Measurements from ENCODE around the gene MTA1.

MTA1 gene

GRCh38 chr14:105498430-105499255 lies 79.0 kb downstream of the MTA1 start:
- TF ChIP-seq JUND (IDR thresholded peaks at IDR 0.05; ENCODE audit: low read depth) = no peak
- in situ Hi-C loops (cut with HindIII; ENCODE audit: low pct_unique_long_range_greater_than_20kb, low sequenced_read_pairs) = no loop called here
- DNase-seq (ENCODE audit: low read depth in 1 of 2, low spot score in 1 of 2) = no peak

GRCh38 chr14:105499256-105500035 lies 79.8 kb downstream of the MTA1 start:
- DNase-seq (ENCODE audit: low read depth in 1 of 2, low spot score in 1 of 2) = no peak
- TF ChIP-seq JUND (IDR thresholded peaks at IDR 0.05; ENCODE audit: low read depth) = no peak
- in situ Hi-C loops (cut with HindIII; ENCODE audit: low pct_unique_long_range_greater_than_20kb, low sequenced_read_pairs) = no loop called here

DNA sequence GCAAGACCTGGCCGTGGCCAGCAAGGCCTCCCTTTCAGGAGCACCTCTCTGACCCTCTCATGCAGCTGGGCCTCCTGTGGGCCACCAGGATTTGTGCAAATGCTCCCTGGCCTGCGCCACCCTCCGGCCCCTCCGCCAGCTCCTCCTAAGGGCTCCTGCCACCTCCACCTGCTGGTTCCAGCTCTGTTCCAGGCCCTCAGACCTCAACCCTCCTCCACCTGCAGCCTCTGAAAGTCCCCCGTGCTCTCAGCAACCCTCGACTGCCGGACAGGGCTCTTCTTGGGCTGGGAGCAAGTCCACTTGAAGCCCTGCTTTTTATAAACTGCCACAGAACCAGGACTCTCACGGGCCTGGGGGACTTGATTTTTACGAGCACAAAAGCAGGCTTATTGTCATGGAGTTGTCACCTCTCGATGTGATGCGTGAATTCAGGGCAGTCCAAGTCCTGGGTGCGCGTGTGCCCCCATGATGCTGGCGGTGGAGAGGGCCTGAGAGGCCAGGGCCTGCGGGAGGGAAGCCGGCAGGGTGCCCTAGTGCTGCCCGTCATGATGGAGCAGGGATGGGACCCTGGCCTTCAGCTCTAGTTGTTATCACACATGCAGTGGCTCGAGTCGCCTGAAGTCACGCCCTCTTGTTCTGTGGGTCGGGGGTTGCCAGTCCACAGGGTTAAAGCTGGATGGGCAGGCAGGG lies 80.6 kb downstream of the MTA1 start:
- no peak for TF ChIP-seq JUND (IDR thresholded peaks at IDR 0.05; ENCODE audit: low read depth)

DNA sequence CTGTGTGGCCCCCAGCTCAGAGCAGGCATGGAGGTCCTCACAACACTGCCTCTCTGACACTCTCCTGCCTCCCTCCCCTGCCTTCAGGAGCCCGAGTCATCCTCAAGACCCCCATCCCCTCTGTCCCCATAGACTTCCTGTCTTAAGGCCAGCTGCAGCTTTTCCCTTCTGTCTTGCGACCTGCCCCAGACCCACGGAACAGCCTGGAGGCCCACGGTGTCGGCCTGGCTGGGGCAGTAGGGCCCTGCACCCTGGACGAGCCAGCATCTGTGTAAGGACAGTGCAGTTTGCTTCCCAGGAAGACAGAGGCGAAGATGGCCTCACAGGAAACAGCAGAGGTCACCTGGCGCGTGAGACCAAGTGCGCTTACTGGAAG lies 81.1 kb downstream of the MTA1 start:
- no peak for TF ChIP-seq JUND (IDR thresholded peaks at IDR 0.05; ENCODE audit: low read depth)
- DNase-seq (ENCODE audit: low read depth in 1 of 2, low spot score in 1 of 2) = no peak
- in situ Hi-C loops (cut with HindIII; ENCODE audit: low pct_unique_long_range_greater_than_20kb, low sequenced_read_pairs) = no loop called here

More for the DNA sequence above, 80.6 kb downstream of the MTA1 start:
- in situ Hi-C loops (cut with HindIII; ENCODE audit: low pct_unique_long_range_greater_than_20kb, low sequenced_read_pairs) = no loop called here
- DNase-seq (ENCODE audit: low read depth in 1 of 2, low spot score in 1 of 2) = no peak

GRCh38 chr14:105501504-105502291 lies 82.1 kb downstream of the MTA1 start:
- DNase-seq (ENCODE audit: low read depth in 1 of 2, low spot score in 1 of 2) = no peak
- in situ Hi-C loops (cut with HindIII; ENCODE audit: low pct_unique_long_range_greater_than_20kb, low sequenced_read_pairs) = no loop called here
- no peak for TF ChIP-seq JUND (IDR thresholded peaks at IDR 0.05; ENCODE audit: low read depth)

- TF ChIP-seq JUND (IDR thresholded peaks at IDR 0.05; ENCODE audit: low read depth) = no peak
- no peak for DNase-seq (ENCODE audit: low read depth in 1 of 2, low spot score in 1 of 2)
- in situ Hi-C loops (cut with HindIII; ENCODE audit: low pct_unique_long_range_greater_than_20kb, low sequenced_read_pairs) = no loop called here
Observed at GRCh38 chr14:105502446-105503295, 83.0 kb downstream of the MTA1 start.

DNA sequence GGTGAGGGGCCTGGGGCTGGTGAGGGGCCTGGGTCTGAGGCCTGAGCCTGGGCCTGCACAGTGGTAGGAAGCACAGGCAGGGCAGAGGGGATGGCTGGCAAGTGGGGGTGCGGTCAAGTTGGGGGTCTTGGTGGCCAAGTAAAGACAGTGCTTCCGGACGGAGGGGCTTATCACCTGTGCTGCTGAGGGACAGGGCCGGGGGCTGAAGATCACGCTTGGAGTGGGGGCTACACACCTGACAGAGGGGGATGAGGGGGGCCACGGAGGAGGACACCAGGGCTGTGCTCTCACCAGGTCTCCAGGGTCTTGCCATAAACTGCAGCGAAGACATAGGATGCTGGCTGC lies 83.6 kb downstream of the MTA1 start:
- DNase-seq (ENCODE audit: low read depth in 1 of 2, low spot score in 1 of 2) = no peak
- in situ Hi-C loops (cut with HindIII; ENCODE audit: low pct_unique_long_range_greater_than_20kb, low sequenced_read_pairs) = no loop called here
- no peak for TF ChIP-seq JUND (IDR thresholded peaks at IDR 0.05; ENCODE audit: low read depth)

DNA sequence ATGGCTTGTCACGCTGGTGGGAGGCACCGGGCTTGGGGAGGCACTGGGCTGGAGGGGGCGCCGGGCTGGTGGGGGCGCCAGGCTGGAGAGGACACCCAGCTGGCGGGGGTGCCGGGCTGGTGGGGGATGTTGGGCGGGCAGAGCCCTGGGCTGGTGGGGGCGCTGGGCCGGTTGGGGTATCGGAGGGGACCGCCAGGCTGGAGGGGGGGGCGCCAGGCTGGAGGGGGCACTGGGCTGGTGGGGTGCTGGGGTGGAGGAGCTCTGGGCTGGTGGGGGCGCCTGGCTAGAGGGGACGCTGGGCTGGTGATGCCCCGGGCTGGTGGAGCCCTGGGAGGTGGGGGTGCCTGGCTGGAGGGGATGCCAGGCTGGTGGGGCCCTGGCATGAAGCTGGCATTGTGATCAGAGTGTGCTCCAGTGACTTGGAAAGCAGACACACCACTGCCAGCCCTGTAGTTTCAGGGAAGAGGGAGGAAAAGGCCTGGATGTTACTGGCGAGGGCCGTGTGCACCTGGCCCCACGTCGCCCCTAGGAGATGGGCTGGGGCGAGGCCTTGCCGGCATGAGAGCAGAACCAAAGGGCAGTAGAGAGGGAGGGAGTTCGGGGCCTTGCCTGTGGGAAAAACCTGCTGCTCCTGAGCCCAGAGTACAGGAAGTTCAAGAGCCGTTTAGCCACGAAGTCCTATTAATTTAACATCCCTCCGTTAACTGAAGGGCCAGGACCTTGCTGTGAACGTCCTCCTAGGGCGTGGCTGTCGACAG lies 84.5 kb downstream of the MTA1 start:
- in situ Hi-C loops (cut with HindIII; ENCODE audit: low pct_unique_long_range_greater_than_20kb, low sequenced_read_pairs) = no loop called here
- no peak for DNase-seq (ENCODE audit: low read depth in 1 of 2, low spot score in 1 of 2)
- TF ChIP-seq JUND (IDR thresholded peaks at IDR 0.05; ENCODE audit: low read depth) = no peak

DNA sequence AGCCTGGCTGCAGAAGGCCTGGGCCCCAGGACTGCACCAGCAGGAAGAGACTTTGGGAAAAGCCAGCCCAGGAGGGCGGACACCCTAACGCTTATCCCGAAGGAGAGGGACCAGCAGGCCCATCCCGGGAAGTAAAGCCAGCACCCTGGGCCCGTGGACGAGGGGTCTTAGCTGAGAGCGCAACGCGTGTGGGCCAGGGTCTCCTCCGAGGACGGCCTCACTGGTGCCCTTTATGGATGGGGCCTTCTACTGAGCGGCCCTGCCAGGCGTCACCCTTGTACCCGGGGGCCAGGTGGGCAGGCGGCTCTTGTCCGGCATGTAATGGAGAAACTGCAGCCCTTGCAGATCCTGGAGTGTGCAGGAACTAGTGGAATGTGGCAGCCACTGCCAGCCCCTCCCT lies 85.5 kb downstream of the MTA1 start:
- no peak for TF ChIP-seq JUND (IDR thresholded peaks at IDR 0.05; ENCODE audit: low read depth)
- in situ Hi-C loops (cut with HindIII; ENCODE audit: low pct_unique_long_range_greater_than_20kb, low sequenced_read_pairs) = no loop called here
- no peak for DNase-seq (ENCODE audit: low read depth in 1 of 2, low spot score in 1 of 2)

DNA sequence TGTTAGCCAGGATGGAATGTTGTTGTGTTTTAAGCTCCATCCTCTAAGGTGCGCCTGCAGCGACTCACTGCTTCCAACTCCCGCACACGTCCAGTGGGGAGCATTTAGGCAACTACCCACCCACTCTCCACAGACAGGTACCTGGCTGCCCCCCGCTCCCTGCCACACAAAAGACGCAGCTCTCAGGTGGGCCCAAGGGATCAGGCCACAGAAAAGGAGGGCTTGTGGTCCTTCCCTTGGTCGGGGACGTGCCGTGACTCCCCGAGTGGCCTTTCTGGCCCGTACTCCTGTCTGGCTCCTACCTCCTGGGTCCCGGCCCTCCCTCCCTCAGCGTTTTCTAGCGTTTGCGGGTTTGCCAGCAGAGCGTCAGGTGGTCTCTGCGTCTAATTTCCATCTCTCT lies 87.6 kb downstream of the MTA1 start:
- DNase-seq (ENCODE audit: low read depth in 1 of 2, low spot score in 1 of 2) = no peak

DNA sequence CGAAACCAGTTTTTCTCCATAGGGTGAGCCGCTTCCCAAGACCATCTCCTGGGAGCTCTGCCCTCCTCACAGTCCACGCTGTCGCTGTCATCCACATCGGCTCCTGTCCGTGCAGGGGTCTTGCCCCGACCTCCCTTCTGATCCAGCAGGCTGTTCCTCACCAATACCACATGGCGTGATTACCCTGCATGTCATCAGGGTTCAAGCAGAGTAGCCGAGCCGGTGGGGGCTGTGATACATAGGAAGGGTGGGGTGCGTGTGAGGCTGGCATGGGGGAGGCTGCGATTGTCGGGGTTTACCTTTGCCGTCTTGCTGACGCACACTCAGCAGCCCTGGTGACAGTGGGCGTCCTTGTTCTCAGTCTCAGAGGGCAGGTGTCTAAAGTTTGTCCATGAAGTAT lies 88.4 kb downstream of the MTA1 start:
- in situ Hi-C loops (cut with HindIII; ENCODE audit: low pct_unique_long_range_greater_than_20kb, low sequenced_read_pairs) = no loop called here
- no peak for TF ChIP-seq JUND (IDR thresholded peaks at IDR 0.05; ENCODE audit: low read depth)
- no peak for DNase-seq (ENCODE audit: low read depth in 1 of 2, low spot score in 1 of 2)

More for the DNA sequence above, 87.6 kb downstream of the MTA1 start:
- no peak for TF ChIP-seq JUND (IDR thresholded peaks at IDR 0.05; ENCODE audit: low read depth)
- in situ Hi-C loops (cut with HindIII; ENCODE audit: low pct_unique_long_range_greater_than_20kb, low sequenced_read_pairs) = no loop called here

All from T47D (cell line).